ENCODE data around the gene BRD3OS. TPM values are rescaled to one million over a fixed set of nuclear protein-coding genes. Genes with fewer than 3 reads are reported as not detected.
A peak's percentile ranks its signal among the peaks of the same experiment; 100 is the strongest.

BRD3OS gene
- total and polyA plus RNA-seq, 12 donors = 14.7 to 70.6 (median 22.0) TPM

GRCh38 chr9:134024214-134024792 is 978 bp upstream of the BRD3OS start:
- 74 to 75% (median 75%) methylated on average over 4 of the region's 4 CpGs for WGBS, 4 donors
- Histone ChIP-seq H3K36me3 (replicated peaks in 1 of 2) (peaks cover 0 to 5% of the 10 kb centered on the region in 2 donors), H3K27me3 (no peaks in the 10 kb centered on the region), H3K4me1 (replicated peaks in 1 of 2) (peaks cover 6 to 15% of the 10 kb centered on the region in 2 donors), H3K4me3 (peak overlapping the region in 1 of 4 donors; percentile 41), H3K27ac (peak overlapping the region in 1 of 5 donors; percentile 18), H3K9me3 (replicated peaks in 1 of 3) (no peaks in the 10 kb centered on the region)
- intact Hi-C loops (cut with DNase I) = no loop called here
- no peak for TF ChIP-seq POLR2A (IDR thresholded peaks at IDR 0.05)
- TF ChIP-seq, protein P1, sequence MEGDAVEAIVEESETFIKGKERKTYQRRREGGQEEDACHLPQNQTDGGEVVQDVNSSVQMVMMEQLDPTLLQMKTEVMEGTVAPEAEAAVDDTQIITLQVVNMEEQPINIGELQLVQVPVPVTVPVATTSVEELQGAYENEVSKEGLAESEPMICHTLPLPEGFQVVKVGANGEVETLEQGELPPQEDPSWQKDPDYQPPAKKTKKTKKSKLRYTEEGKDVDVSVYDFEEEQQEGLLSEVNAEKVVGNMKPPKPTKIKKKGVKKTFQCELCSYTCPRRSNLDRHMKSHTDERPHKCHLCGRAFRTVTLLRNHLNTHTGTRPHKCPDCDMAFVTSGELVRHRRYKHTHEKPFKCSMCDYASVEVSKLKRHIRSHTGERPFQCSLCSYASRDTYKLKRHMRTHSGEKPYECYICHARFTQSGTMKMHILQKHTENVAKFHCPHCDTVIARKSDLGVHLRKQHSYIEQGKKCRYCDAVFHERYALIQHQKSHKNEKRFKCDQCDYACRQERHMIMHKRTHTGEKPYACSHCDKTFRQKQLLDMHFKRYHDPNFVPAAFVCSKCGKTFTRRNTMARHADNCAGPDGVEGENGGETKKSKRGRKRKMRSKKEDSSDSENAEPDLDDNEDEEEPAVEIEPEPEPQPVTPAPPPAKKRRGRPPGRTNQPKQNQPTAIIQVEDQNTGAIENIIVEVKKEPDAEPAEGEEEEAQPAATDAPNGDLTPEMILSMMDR (IDR thresholded peaks at IDR 0.05) = no peak
- DNase-seq = peak in 2 of 7 donors; percentile 20 to 31

DNA sequence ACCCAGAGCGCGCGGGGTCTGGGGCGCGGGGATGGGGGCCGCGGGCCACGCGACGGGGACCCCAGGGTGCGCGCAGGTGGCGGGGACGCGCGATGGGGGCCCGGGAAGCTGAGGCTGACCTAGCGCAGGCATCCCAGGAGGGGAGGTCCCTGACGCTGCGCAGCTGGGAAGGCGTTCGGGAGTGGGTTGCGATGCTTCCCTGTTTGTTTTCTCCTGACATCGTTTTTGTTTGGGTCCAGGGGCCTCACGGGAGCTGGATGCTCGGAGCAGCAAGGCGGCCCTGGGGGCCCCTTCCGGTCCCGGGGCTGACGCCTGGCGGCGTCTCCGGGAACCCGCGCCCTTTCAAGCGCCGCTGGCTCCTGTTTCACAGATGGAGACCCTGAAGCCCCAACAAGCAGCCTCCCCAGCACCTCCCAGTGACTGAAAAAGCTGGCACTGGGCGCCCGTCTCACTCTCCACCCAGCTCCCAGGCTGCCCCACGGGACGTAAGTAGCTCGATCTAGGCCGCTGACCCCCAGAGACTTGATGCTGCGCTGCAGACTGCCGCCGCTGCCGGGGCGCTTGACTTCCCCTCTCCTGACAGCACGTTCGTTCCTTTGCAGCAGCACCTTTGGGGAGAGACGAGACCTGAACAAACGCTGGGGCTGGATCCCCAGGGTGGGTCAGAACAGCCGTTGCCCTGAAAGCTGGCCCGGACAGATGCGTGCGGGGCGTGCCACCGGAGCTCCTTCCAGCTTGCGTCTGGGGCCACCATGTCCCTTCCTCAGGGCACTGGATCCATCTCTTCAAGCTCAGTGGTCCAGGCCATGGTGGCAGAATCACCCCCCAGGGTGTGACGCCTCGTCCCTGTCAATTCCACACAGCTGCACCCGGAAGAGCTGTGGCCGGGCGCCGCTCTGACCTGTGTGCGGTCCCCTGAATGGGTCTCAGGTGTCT is 593 bp downstream of the BRD3OS start:
- H3K4me1 ChIP-seq (replicated peaks in 1 of 2) = peaks cover 6 to 20% of the 10 kb centered on the region in 2 donors
- H3K36me3 ChIP-seq (replicated peaks in 1 of 2) = peaks cover 0 to 20% of the 10 kb centered on the region in 2 donors
- H3K27ac ChIP-seq = peak overlapping the region in 2 of 5 donors; percentile 66 to 74
- DNase-seq = peak; percentile 45 to 67 (median 58)
- WGBS, 4 donors = 0 to 13% (median 7%) methylated on average over 7 to 66 of the region's 66 CpGs
- peak overlapping the region in 3 of 4 donors; percentile 46 to 93 (median 66) for H3K4me3 ChIP-seq
- intact Hi-C loops (cut with DNase I) = loop anchor here (5.0 kb wide), 2 partner anchors 36 to 41 kb away; partner anchors contain the start of gene BRD3 (in 1 of the 2)
- H3K9me3 ChIP-seq (replicated peaks in 1 of 3) = no peaks in the 10 kb centered on the region
- no peaks in the 10 kb centered on the region for H3K27me3 ChIP-seq
- TF ChIP-seq, protein P1 (IDR thresholded peaks at IDR 0.05) = peak in 2 of 6 experiments; percentile 7 to 24
- TF ChIP-seq POLR2A (IDR thresholded peaks at IDR 0.05) = no peak

DNA sequence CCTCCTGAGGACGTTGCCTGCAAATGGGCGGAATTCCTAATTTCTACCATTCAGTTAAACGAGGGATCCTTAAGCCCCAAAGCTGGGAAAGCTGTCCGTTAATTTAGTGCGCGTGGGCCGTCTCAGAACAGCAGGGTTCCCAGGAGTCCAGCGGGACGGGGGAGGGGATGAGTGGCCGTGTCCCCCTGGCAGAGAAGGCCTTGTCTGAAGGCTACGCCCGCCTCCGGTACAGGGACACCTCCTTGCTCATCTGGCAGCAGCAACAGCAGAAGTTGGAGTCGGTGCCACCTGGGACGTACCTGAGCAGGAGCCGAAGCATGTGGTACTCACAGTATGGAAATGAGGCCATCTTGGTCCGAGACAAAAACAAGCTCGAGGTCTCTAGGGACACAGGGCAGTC is 1.3 kb downstream of the BRD3OS start:
- H3K27ac ChIP-seq = no peak overlapping the region
- 78 to 84% (median 82%) methylated on average over 18 of the region's 18 CpGs for WGBS, 4 donors
- TF ChIP-seq, protein P1 (IDR thresholded peaks at IDR 0.05) = no peak
- TF ChIP-seq POLR2A (IDR thresholded peaks at IDR 0.05) = no peak
- no peak overlapping the region for H3K4me3 ChIP-seq
- no peaks in the 10 kb centered on the region for H3K9me3 ChIP-seq (replicated peaks in 1 of 3)
- intact Hi-C loops (cut with DNase I) = loop anchor here (5.0 kb wide), 2 partner anchors 36 to 41 kb away; partner anchors contain the start of gene BRD3 (in 1 of the 2)
- H3K4me1 ChIP-seq (replicated peaks in 1 of 2) = peaks cover 6 to 20% of the 10 kb centered on the region in 2 donors
- H3K27me3 ChIP-seq = no peaks in the 10 kb centered on the region
- H3K36me3 ChIP-seq (replicated peaks in 1 of 2) = peaks cover 0 to 27% of the 10 kb centered on the region in 2 donors
- DNase-seq = peak in 5 of 7 donors; percentile 47 to 71 (median 51)

DNA sequence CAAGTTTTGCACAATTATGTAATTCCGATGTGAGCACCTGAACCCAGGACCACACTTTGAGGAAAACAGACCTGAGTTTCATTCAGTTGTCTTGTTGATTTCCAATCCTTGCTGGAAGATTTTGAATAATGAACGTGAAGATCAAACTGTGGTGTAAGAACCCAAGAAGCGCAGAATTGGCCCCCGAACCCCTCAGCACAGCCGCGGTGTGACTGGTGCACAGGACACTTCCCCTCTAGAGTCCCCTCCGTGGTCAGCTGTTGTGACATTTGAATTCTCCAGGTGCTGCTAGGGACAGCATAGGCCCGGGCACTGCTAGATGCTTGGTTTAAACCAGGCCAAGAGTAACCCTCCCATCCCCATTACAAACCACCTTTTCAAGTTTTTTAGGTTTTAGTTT is 1.7 kb downstream of the BRD3OS start:
- no peak overlapping the region for H3K27ac ChIP-seq
- intact Hi-C loops (cut with DNase I) = loop anchor here (5.0 kb wide), 2 partner anchors 35 to 40 kb away; partner anchors contain the start of gene BRD3 (in 1 of the 2)
- H3K27me3 ChIP-seq = no peaks in the 10 kb centered on the region
- peak in 1 of 7 donors; percentile 26 for DNase-seq
- H3K36me3 ChIP-seq (replicated peaks in 1 of 2) = peaks cover 0 to 31% of the 10 kb centered on the region in 2 donors
- peaks cover 6 to 20% of the 10 kb centered on the region in 2 donors for H3K4me1 ChIP-seq (replicated peaks in 1 of 2)
- H3K9me3 ChIP-seq (replicated peaks in 1 of 3) = no peaks in the 10 kb centered on the region
- no peak for TF ChIP-seq POLR2A (IDR thresholded peaks at IDR 0.05)
- TF ChIP-seq, protein P1 (IDR thresholded peaks at IDR 0.05) = no peak
- whole genome bisulfite sequencing, 4 donors = 87 to 97% (median 93%) methylated on average over 4 to 8 of the region's 8 CpGs
- no peak overlapping the region for H3K4me3 ChIP-seq

Data from adrenal gland (tissue), 12 donors.